Endothelial cell of umbilical vein (primary cell): ENCODE results near the gene CYP46A1. TPM values are rescaled to one million over a fixed set of nuclear protein-coding genes. Genes with fewer than 3 reads are reported as not detected.

Source experiments
- BruUV-seq: library from RNA; stranded (reverse); fragments of 400-500 nt; replicated peaks from 2 replicates; lab custom pipeline; 2021; lab: Mats Ljungman, UMichigan
- CTCF ChIA-PET: fragments of 300-600, 350-600 bp; sonication (Branson Sonifier 250); formaldehyde crosslinking; loops from one replicate; lab custom pipeline; 2021; ENCODE audit warnings: antibody characterized with exemption, inconsistent platforms; lab: Charles Lee
- POLR2A ChIA-PET: fragments of 300-600, 350-600 bp; sonication (Branson Sonifier 250); formaldehyde crosslinking; loops from one replicate; lab custom pipeline; 2021; ENCODE audit warnings: antibody characterized with exemption, inconsistent platforms; lab: Charles Lee
- DNase-seq: peaks from one replicate; pipeline ENCODE4 v3.0.0-alpha.2; 2011; ENCODE audit warnings: low read depth, low spot score
- FAIRE-seq: peaks from 2 replicates; lab custom pipeline; 2011; peaks lifted over from hg19 to GRCh38; lab: Jason Lieb, UNC
- H2AFZ ChIP-seq: 2 replicates; pipeline ENCODE4 v1.6.0; 2012; ENCODE audit warnings: low read depth, low read length, control low read depth, inconsistent platforms
- H3K27ac ChIP-seq: 2 replicates; pipeline ENCODE4 v1.5.1; 2011; ENCODE audit warnings: low read depth, mild to moderate bottlenecking, control low read depth, low read length, moderate library complexity; ENCODE audit not compliant: insufficient read depth
- H3K27me3 ChIP-seq, 2 experiments: 2 replicates each; pipeline versions ENCODE4 v1.6.0 to v1.6.1; 2011; ENCODE audit warnings: low read length in 2 of 2, mixed read lengths in 1 of 2; ENCODE audit not compliant: control insufficient read depth in 2 of 2, insufficient read depth in 2 of 2
- H3K36me3 ChIP-seq, 2 experiments: 2 replicates in 1 of 2; 3 replicates in 1 of 2; pipeline ENCODE4 v1.5.1; 2011; ENCODE audit warnings: low read length in 2 of 2, mild to moderate bottlenecking in 1 of 2, moderate library complexity in 1 of 2; ENCODE audit not compliant: control insufficient read depth in 2 of 2, insufficient read depth in 2 of 2; ENCODE audit errors: extremely low read depth in 1 of 2
- H3K4me1 ChIP-seq: 3 replicates; pipeline ENCODE4 v1.5.1; 2011; ENCODE audit warnings: mild to moderate bottlenecking, low read length; ENCODE audit not compliant: control insufficient read depth, insufficient read depth; ENCODE audit errors: extremely low read depth
- H3K4me2 ChIP-seq: 2 replicates; pipeline ENCODE4 v1.6.1; 2011; ENCODE audit warnings: low read length, control low read depth, mixed read lengths; ENCODE audit not compliant: insufficient read depth
- H3K4me3 ChIP-seq, 3 experiments: fragments of 200-600 bp in 1 of 3; sonication (generic), shearing (Covaris generic) in 1 of 3; replicated peaks in 1 of 3; 2 replicates each; pipeline ENCODE4 v1.5.1; 2011 to 2016; ENCODE audit warnings: control low read depth in 3 of 3, low read length in 3 of 3, mild to moderate bottlenecking in 2 of 3, inconsistent platforms in 1 of 3, low read depth in 1 of 3, moderate library complexity in 1 of 3; ENCODE audit not compliant: insufficient read depth in 1 of 3
- H3K79me2 ChIP-seq: 2 replicates; pipeline ENCODE4 v1.6.0; 2012; ENCODE audit warnings: low read length, inconsistent platforms; ENCODE audit not compliant: control insufficient read depth, insufficient read depth
- H3K9ac ChIP-seq: replicated peaks from 2 replicates; pipeline ENCODE3; 2011; ENCODE audit warnings: low read length, control low read depth; ENCODE audit not compliant: insufficient read depth; ENCODE audit errors: extremely low read depth
- H3K9me1 ChIP-seq: replicated peaks from 3 replicates; pipeline ENCODE4 v1.6.0; 2011; ENCODE audit warnings: mild to moderate bottlenecking, low read length; ENCODE audit not compliant: control insufficient read depth, insufficient read depth; ENCODE audit errors: extremely low read depth
- H3K9me3 ChIP-seq: replicated peaks from 2 replicates; pipeline ENCODE4 v1.5.1; 2012; ENCODE audit warnings: low read length, inconsistent platforms; ENCODE audit not compliant: control insufficient read depth, insufficient read depth
- H4K20me1 ChIP-seq: replicated peaks from 2 replicates; pipeline ENCODE3; 2011; ENCODE audit warnings: mild to moderate bottlenecking, low read length; ENCODE audit not compliant: control insufficient read depth, insufficient read depth; ENCODE audit errors: extremely low read depth
- CTCF ChIP-seq, 2 donors: IDR thresholded peaks; 1 replicate in 1 of 2; 2 replicates in 1 of 2; pipeline ENCODE4 v1.5.1; 2011; ENCODE audit warnings: low read length in 2 of 2, mild to moderate bottlenecking in 2 of 2, moderate library complexity in 2 of 2, control low read depth in 1 of 2, inconsistent platforms in 1 of 2, low read depth in 1 of 2; ENCODE audit not compliant: insufficient read depth in 1 of 2; ENCODE audit errors: extremely low read depth in 1 of 2
- EZH2 ChIP-seq: IDR thresholded peaks from 2 replicates; pipeline ENCODE4 v1.6.1; 2012; ENCODE audit warnings: borderline replicate concordance, low read depth, mild to moderate bottlenecking, moderate library complexity, low read length, inconsistent platforms; ENCODE audit not compliant: severe bottlenecking
- FOS ChIP-seq: IDR thresholded peaks from 2 replicates; pipeline ENCODE4 v1.6.1; 2011; ENCODE audit warnings: mild to moderate bottlenecking, low read length, moderate library complexity, borderline replicate concordance; ENCODE audit not compliant: insufficient read depth
- GATA2 ChIP-seq: IDR thresholded peaks from 2 replicates; pipeline ENCODE4 v1.7.0; 2011; ENCODE audit warnings: low read depth, mild to moderate bottlenecking, moderate library complexity, mixed read lengths, low read length; ENCODE audit not compliant: insufficient read length, insufficient read depth
- JUN ChIP-seq: IDR thresholded peaks from 2 replicates; pipeline ENCODE4 v1.6.1; 2011; ENCODE audit warnings: borderline replicate concordance, low read depth; ENCODE audit not compliant: insufficient read length, insufficient read depth
- MAX ChIP-seq: IDR thresholded peaks from 2 replicates; pipeline ENCODE4 v1.6.1; 2011; ENCODE audit not compliant: insufficient read depth, insufficient read length
- MYC ChIP-seq: IDR thresholded peaks from one replicate; pipeline ENCODE4 v1.6.1; 2011; ENCODE audit warnings: mild to moderate bottlenecking, low read depth, low read length
- POLR2A ChIP-seq: IDR thresholded peaks from 2 replicates; pipeline ENCODE4 v1.6.1; 2012; ENCODE audit warnings: low read depth, mild to moderate bottlenecking, control low read depth, low read length
- POLR2AphosphoS5 ChIP-seq: IDR thresholded peaks from 2 replicates; pipeline ENCODE4 v1.6.1; 2012; ENCODE audit warnings: low read depth, mild to moderate bottlenecking, control low read depth, low read length, moderate library complexity; ENCODE audit not compliant: insufficient read depth
- dilution Hi-C: fragments of 300-500 bp; cut with MboI; formaldehyde crosslinking; loops from one replicate; pipeline ENCODE4 v1.15.0; 2019; ENCODE audit warnings: low sequenced_read_pairs; ENCODE audit not compliant: extremely low pct_ligation_motif_present
- intact Hi-C: fragments of 100-400 bp; cut with micrococcal nuclease; formaldehyde crosslinking; loops from one replicate; pipeline ENCODE4 v1.10.0; 2022
- polyA plus RNA-seq, 4 experiments: library from polyadenylated mRNA; depleted of rRNA in 3 of 4; stranded (reverse) in 3 of 4; unstranded in 1 of 4; fragments of >200 nt; gene quantifications; 2 replicates each; pipeline versions ENCODE4 v1.2.1 to v1.2.3, GENCODE V29; 2011 to 2012; ENCODE audit warnings: missing spikeins in 1 of 4
- total RNA-seq: library from RNA; stranded (reverse); gene quantifications from 2 replicates; pipeline ENCODE4 v1.2.3, GENCODE V29; 2021

Gene CYP46A1
- total and polyA plus RNA-seq, 2 donors (not counting 3 experiments of a cell fraction or from before 2014, with no cell fraction given), result 0.03 to 0.24 TPM

GRCh38 chr14:99755068-99755405 lies 70.9 kb downstream of the CYP46A1 start:
- no peaks in the 10 kb centered on the region for H3K9me1 ChIP-seq
- no peak for FAIRE-seq
- peaks cover 81% of the 10 kb centered on the region for H3K4me1 ChIP-seq
- no peaks in the 10 kb centered on the region for H3K36me3 ChIP-seq
- dilution Hi-C loops (no loop called here), intact Hi-C loops (loop anchor here (10.0 kb wide), 2 partner anchors 220 to 630 kb away; no protein-coding TSS in a partner anchor)
- no peaks in the 10 kb centered on the region for H3K79me2 ChIP-seq
- no peaks in the 10 kb centered on the region for H3K9me3 ChIP-seq
- ChIA-PET CTCF (interaction anchor here (0.9 to 4.8 kb wide), 6 partner anchors 20 to 144 kb away, joined by 3 to 26 read pairs (median 6); partner anchors contain the start of gene EML1), POLR2A (no interaction called here)
- DNase-seq, result no peak
- TF ChIP-seq GATA2, result no peak
- no peak for TF ChIP-seq CTCF (IDR thresholded peaks at IDR 0.05; ENCODE audit: extremely low read depth in 1 of 2, insufficient read depth in 1 of 2, low read depth in 1 of 2, low read length in 2 of 2)
- TF ChIP-seq MYC, result no peak
- TF ChIP-seq JUN, result no peak
- no peak for TF ChIP-seq POLR2AphosphoS5
- TF ChIP-seq EZH2, result no peak
- no peak for TF ChIP-seq MAX
- TF ChIP-seq FOS, result no peak
- TF ChIP-seq POLR2A, result no peak
- no peak overlapping the region for H3K4me2 ChIP-seq
- no peak overlapping the region for H3K4me3 ChIP-seq
- H3K27me3 ChIP-seq, result no peaks in the 10 kb centered on the region
- no peak overlapping the region for H3K9ac ChIP-seq
- peak overlapping the region; percentile 87 for H3K27ac ChIP-seq
- H4K20me1 ChIP-seq, result no peaks in the 10 kb centered on the region
- no peak overlapping the region for H2AFZ ChIP-seq
- no TSS peak for BruUV-seq
